Natural killer cell (primary cell): Measurements from ENCODE around the gene HOXA7. TPM values are rescaled to one million over a fixed set of nuclear protein-coding genes. Genes with fewer than 3 reads are reported as not detected.
A peak's percentile ranks its signal among the peaks of the same experiment; 100 is the strongest.

ENCODE experiments used
- ATAC-seq, 3 donors: fragments of 150-1000 bp in 2 of 3; fragments of 200-7000 bp in 1 of 3; cut with Tn5 transposase; 1 replicate in 1 of 3; 2 replicates in 2 of 3; pipeline ENCODE4 v1.10.0; 2021; ENCODE audit warnings: mild to moderate bottlenecking in 2 of 3, moderate library complexity in 2 of 3
- DNase-seq, 2 donors: peaks; one replicate each; pipeline versions ENCODE4 v3.0.0 to v3.0.0-alpha.2; 2013 to 2021; ENCODE audit warnings: mixed read lengths in 1 of 2
- H3K27ac ChIP-seq: one replicate; pipeline ENCODE4 v1.5.1; 2013; ENCODE audit warnings: mild to moderate bottlenecking, low read length
- H3K27me3 ChIP-seq: one replicate; pipeline ENCODE4 v1.6.1; 2013; ENCODE audit warnings: low read length; ENCODE audit not compliant: control insufficient read depth, insufficient read depth
- H3K36me3 ChIP-seq: one replicate; pipeline ENCODE4 v1.6.1; 2013; ENCODE audit warnings: low read length; ENCODE audit not compliant: control insufficient read depth, insufficient read depth
- H3K4me1 ChIP-seq: one replicate; pipeline ENCODE4 v1.6.1; 2013; ENCODE audit warnings: low read length; ENCODE audit not compliant: control insufficient read depth, insufficient read depth
- H3K4me3 ChIP-seq: one replicate; pipeline ENCODE4 v1.5.1; 2013; ENCODE audit warnings: low read length
- H3K9me3 ChIP-seq: one replicate; pipeline ENCODE4 v1.6.1; 2013; ENCODE audit warnings: low read length; ENCODE audit not compliant: control insufficient read depth, insufficient read depth
- H3K27ac Mint-ChIP-seq, 2 donors: one replicate each; pipeline ENCODE4 v1.8.0; 2022; ENCODE audit warnings: mild to moderate bottlenecking in 2 of 2, mixed read lengths in 2 of 2, moderate library complexity in 1 of 2
- H3K27me3 Mint-ChIP-seq, 2 donors: one replicate each; pipeline ENCODE4 v1.8.0; 2022; ENCODE audit warnings: low read depth in 2 of 2, mixed read lengths in 2 of 2
- H3K36me3 Mint-ChIP-seq: one replicate; pipeline ENCODE4 v1.8.0; 2022; ENCODE audit warnings: mixed read lengths
- H3K4me1 Mint-ChIP-seq, 2 donors: one replicate each; pipeline ENCODE4 v1.8.0; 2022; ENCODE audit warnings: mixed read lengths in 2 of 2
- H3K4me3 Mint-ChIP-seq: one replicate; pipeline ENCODE4 v1.8.0; 2022; ENCODE audit warnings: mild to moderate bottlenecking, moderate library complexity, mixed read lengths
- H3K9me3 Mint-ChIP-seq, 2 donors: one replicate each; pipeline ENCODE4 v1.8.0; 2022; ENCODE audit warnings: mixed read lengths in 2 of 2
- CTCF ChIP-seq: fragments of 200-600 bp; IDR thresholded peaks from one replicate; pipeline ENCODE4 v1.8.0; 2022; ENCODE audit warnings: antibody characterized with exemption
- WGBS: methylation state at CpG from one replicate; pipeline ENCODE4 v1.1.7; 2013; ENCODE audit warnings: missing lambda C conversion rate; ENCODE audit not compliant: insufficient coverage; 5-methylcytosine and 5-hydroxymethylcytosine counted together
- intact Hi-C: fragments of 100-400 bp; cut with micrococcal nuclease; formaldehyde crosslinking; loops from one replicate; pipeline ENCODE4 v1.14.2; 2022
- total RNA-seq, 4 donors: library from RNA; stranded (reverse); fragments of 120-200 nt in 1 of 4; gene quantifications; one replicate each; pipeline versions ENCODE4 v1.2.3 to v1.2.4, GENCODE V29; 2013 to 2022

Gene HOXA7
- total RNA-seq, 3 donors from 2014 or later (not counting 1 experiment from before 2014, with no cell fraction given): not detected

GRCh38 chr7:27202018-27202861 is 45.8 kb upstream of the HOXA7 start:
- no peak for TF ChIP-seq CTCF
- no peak overlapping the region for H3K4me3 ChIP-seq
- Mint-ChIP-seq H3K4me1 (peaks cover 27 to 49% of the 10 kb centered on the region in 2 donors), H3K27ac (no peak overlapping the region), H3K9me3 (no peaks in the 10 kb centered on the region), H3K27me3 (peaks cover 77 to 84% of the 10 kb centered on the region in 2 donors), H3K4me3 (peak overlapping the region; percentile 28), H3K36me3 (no peaks in the 10 kb centered on the region)
- no peaks in the 10 kb centered on the region for H3K9me3 ChIP-seq
- DNase-seq (no peak), ATAC-seq (no peak)
- intact Hi-C loops: loop anchor here (5.0 kb wide), 1 partner anchor 40 kb away; the partner anchor contains the start of gene EVX1
- H3K4me1 ChIP-seq: peaks cover 48% of the 10 kb centered on the region
- no peaks in the 10 kb centered on the region for H3K36me3 ChIP-seq
- H3K27ac ChIP-seq: no peak overlapping the region
- 17% methylated on average over 29 of the region's 30 CpGs for WGBS
- H3K27me3 ChIP-seq: peaks cover 75% of the 10 kb centered on the region

DNA sequence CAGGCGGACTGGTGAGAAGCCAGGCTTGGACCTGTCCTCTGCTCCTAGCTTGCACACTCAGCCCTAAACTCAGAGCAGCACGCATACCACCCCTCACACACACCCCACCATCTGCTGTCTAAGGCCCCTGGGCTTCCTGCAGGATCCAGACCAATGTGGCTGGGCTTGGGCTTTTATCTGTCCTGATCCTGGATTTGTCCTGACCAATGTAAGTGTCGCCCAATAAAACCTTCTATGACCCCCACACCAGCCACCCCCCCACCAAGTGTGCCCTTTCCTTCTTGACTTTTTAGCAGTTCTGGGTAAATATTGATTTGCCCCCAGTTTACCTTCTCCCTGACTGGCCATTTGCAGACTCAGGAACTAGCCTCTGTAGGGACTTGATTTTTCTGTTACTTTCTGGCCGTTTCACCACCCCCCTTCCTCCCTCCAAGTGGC is 45.1 kb upstream of the HOXA7 start:
- WGBS: 13% methylated on average over 4 of the region's 4 CpGs
- Histone ChIP-seq H3K4me3 (no peak overlapping the region), H3K36me3 (no peaks in the 10 kb centered on the region), H3K9me3 (no peaks in the 10 kb centered on the region), H3K27ac (no peak overlapping the region), H3K27me3 (peaks cover 82% of the 10 kb centered on the region), H3K4me1 (peaks cover 48% of the 10 kb centered on the region)
- H3K36me3 Mint-ChIP-seq: no peaks in the 10 kb centered on the region
- no peak overlapping the region for H3K27ac Mint-ChIP-seq
- H3K9me3 Mint-ChIP-seq: no peaks in the 10 kb centered on the region
- DNase-seq (no peak), ATAC-seq (no peak)
- no peak for TF ChIP-seq CTCF
- peaks cover 29 to 49% of the 10 kb centered on the region in 2 donors for H3K4me1 Mint-ChIP-seq
- intact Hi-C loops: loop anchor here (5.0 kb wide), 1 partner anchor 41 kb away; the partner anchor contains the start of gene EVX1
- peaks cover 74 to 82% of the 10 kb centered on the region in 2 donors for H3K27me3 Mint-ChIP-seq
- H3K4me3 Mint-ChIP-seq: no peak overlapping the region

- WGBS: 8% methylated on average over 13 of the region's 14 CpGs
- DNase-seq (no peak), ATAC-seq (peak in 1 of 3 donors; percentile 44)
- peaks cover 83% of the 10 kb centered on the region for H3K27me3 ChIP-seq
- H3K9me3 ChIP-seq: no peaks in the 10 kb centered on the region
- Mint-ChIP-seq H3K36me3 (no peaks in the 10 kb centered on the region), H3K27me3 (peaks cover 72 to 82% of the 10 kb centered on the region in 2 donors), H3K4me3 (peak overlapping the region; percentile 72), H3K4me1 (peaks cover 33 to 48% of the 10 kb centered on the region in 2 donors), H3K27ac (no peak overlapping the region), H3K9me3 (no peaks in the 10 kb centered on the region)
- intact Hi-C loops: loop anchor here (5.0 kb wide), 1 partner anchor 41 kb away; the partner anchor contains the start of gene EVX1
- H3K27ac ChIP-seq: no peak overlapping the region
- no peak overlapping the region for H3K4me3 ChIP-seq
- TF ChIP-seq CTCF: no peak
- peaks cover 47% of the 10 kb centered on the region for H3K4me1 ChIP-seq
- no peaks in the 10 kb centered on the region for H3K36me3 ChIP-seq
Measured at GRCh38 chr7:27200761-27201579, 44.5 kb upstream of the HOXA7 start.
